Heart right ventricle (tissue), 16 donors: ENCODE data around the gene PC. TPM values are rescaled to one million over a fixed set of nuclear protein-coding genes. Genes with fewer than 3 reads are reported as not detected.

Experiments used
- ATAC-seq, 8 donors: fragments of 200-7000 bp; cut with Tn5 transposase; one replicate each; pipeline ENCODE4 v1.9.1; 2020; ENCODE audit warnings: mild to moderate bottlenecking in 8 of 8, moderate library complexity in 8 of 8, moderate number of reproducible peaks in 1 of 8
- DNase-seq, 2 donors: peaks; one replicate each; pipeline ENCODE4 v3.0.0-alpha.2; 2020
- H3K27ac ChIP-seq, 10 donors: fragments of 200-600 bp; sonication (generic) in 2 of 10; one replicate each; pipeline versions ENCODE4 v1.5.0 to v1.8.0; 2020 to 2022; ENCODE audit warnings: mild to moderate bottlenecking in 3 of 10
- H3K27me3 ChIP-seq, 7 donors: fragments of 200-600 bp; one replicate each; pipeline ENCODE4 v1.8.0; 2021 to 2022; ENCODE audit warnings: mild to moderate bottlenecking in 2 of 7
- H3K36me3 ChIP-seq, 9 donors: fragments of 200-600 bp; sonication (generic) in 1 of 9; one replicate each; pipeline versions ENCODE4 v1.5.0 to v1.8.0; 2020 to 2022; ENCODE audit warnings: mild to moderate bottlenecking in 2 of 9
- H3K4me1 ChIP-seq, 9 donors: fragments of 200-600 bp; sonication (generic) in 1 of 9; one replicate each; pipeline versions ENCODE4 v1.5.0 to v1.8.0; 2020 to 2022; ENCODE audit warnings: mild to moderate bottlenecking in 4 of 9
- H3K4me3 ChIP-seq, 10 donors: fragments of 200-600 bp; sonication (generic) in 2 of 10; one replicate each; pipeline versions ENCODE4 v1.5.0 to v1.8.0; 2020 to 2022; ENCODE audit warnings: mild to moderate bottlenecking in 7 of 10, moderate library complexity in 2 of 10
- H3K9me3 ChIP-seq, 11 donors: fragments of 200-600 bp in 10 of 11; sonication (generic) in 2 of 11; one replicate each; pipeline versions ENCODE4 v1.5.0 to v1.8.0; 2013 to 2022; ENCODE audit warnings: mild to moderate bottlenecking in 2 of 11, control low read depth in 1 of 11, moderate library complexity in 1 of 11
- CTCF ChIP-seq, 9 donors: fragments of 200-600 bp; sonication (generic) in 2 of 9; IDR thresholded peaks; one replicate each; pipeline versions ENCODE4 v1.5.0 to v1.8.0; 2021 to 2022; ENCODE audit warnings: antibody characterized with exemption in 9 of 9, mild to moderate bottlenecking in 5 of 9, moderate library complexity in 1 of 9
- WGBS, 2 donors: extraction: QIAGEN DNeasy Blood & Tissue Kit; methylation state at CpG; one replicate each; pipeline ENCODE4 v1.1.7; 2013; ENCODE audit warnings: inconsistent platforms in 1 of 2; 5-methylcytosine and 5-hydroxymethylcytosine counted together
- intact Hi-C, 10 donors: fragments of 100-400 bp; cut with DNase I; formaldehyde crosslinking; loops; one replicate each; pipeline versions ENCODE4 v1.11.1 to v1.14.2; 2022
- polyA plus RNA-seq, 2 donors: library from polyadenylated mRNA; stranded (reverse); fragments of 200-250 nt; gene quantifications; one replicate each; pipeline ENCODE4 v1.2.3, GENCODE V29; 2013
- total RNA-seq, 10 donors: library from RNA; stranded (reverse); fragmentation: NEBNext Ultra II Directional in 3 of 10; extraction: Animal tissue kit (Norgen Biotek cat#: 25700) in 3 of 10; gene quantifications; one replicate each; pipeline versions ENCODE4 v1.2.1 to v1.2.4, GENCODE V29; 2021 to 2023
- donor health status: Arrhythmogenic right ventricular cardiomyopathy.
- donor health status: ischemic (EF 13 %, LVEDD 7.1; RV severe dilation, severe dysfunction).
- donor health status: healthy with polysubstance abuse.
- donor health status: DM: no; HTN: yes; CAD: no.
- donor health status: DM: no; HTN: no; CAD: no.
- donor health status: ischemic (EF 25% LVEDD 6.9; RV normal size, moderate dysfunction).
- donor health status: ischemic (EF 25% LVEDD 5.7; RV mildly dilated, moderate dysfunction).
- donor health status: healthy.
- donor health status: DM: yes; HTN: yes; CAD: no.
- donor health status: Ischemic cardiomyopathy.
- donor health status: ischemic (EF 35%, LVEDD 5.7; RV mildly dilated, moderate dysfunction).
- donor health status: nonischemic (EF 11% LVEDD 7.7; RV severe dilation, severe dysfunction).
- donor health status: DM: yes; HTN: yes; CAD: no.
- donor health status: PGD.
- donor health status: ischemic (EF 29% LVEDD 5.4; RV normal size, mild dysfunction).
- donor health status: nonischemic (EF 23%, LVEDD 6.1; RV moderate dilation, normal function).

The PC gene
- total and polyA plus RNA-seq, 12 donors = 6.8 to 26.0 (median 11.2) TPM

- ATAC-seq = peak in 3 of 8 donors; percentile 23 to 33 (median 24)
- H3K4me1 ChIP-seq = peaks cover 0 to 8% (median 0%) of the 10 kb centered on the region in 9 donors
- H3K27ac ChIP-seq = no peak overlapping the region
These were observed 77.4 kb downstream of the PC start for GRCh38 chr11:66880496-66881450.

GRCh38 chr11:66879999-66880398 lies 78.2 kb downstream of the PC start:
- WGBS, 2 donors = 85 to 90% methylated on average over 8 of the region's 8 CpGs
- Histone ChIP-seq H3K27me3 (no peaks in the 10 kb centered on the region), H3K4me1 (peaks cover 0 to 8% (median 0%) of the 10 kb centered on the region in 9 donors), H3K4me3 (no peak overlapping the region), H3K9me3 (no peaks in the 10 kb centered on the region), H3K36me3 (no peaks in the 10 kb centered on the region), H3K27ac (no peak overlapping the region)
- intact Hi-C loops = loop anchor here in 1 of 10 donors (5.0 kb wide), 1 partner anchor 188 kb away; no protein-coding TSS in a partner anchor
- ATAC-seq = no peak
- no peak for TF ChIP-seq CTCF (IDR thresholded peaks at IDR 0.05)
- DNase-seq = no peak

More at GRCh38 chr11:66880496-66881450, 77.4 kb downstream of the PC start:
- H3K27me3 ChIP-seq = no peaks in the 10 kb centered on the region
- no peaks in the 10 kb centered on the region for H3K36me3 ChIP-seq
- TF ChIP-seq CTCF (IDR thresholded peaks at IDR 0.05) = no peak
- no peak for DNase-seq
- 71 to 75% methylated on average over 14 of the region's 14 CpGs for WGBS, 2 donors
- intact Hi-C loops = loop anchor here in 1 of 10 donors (5.0 kb wide), 1 partner anchor 188 kb away; no protein-coding TSS in a partner anchor
- H3K9me3 ChIP-seq = no peaks in the 10 kb centered on the region
- H3K4me3 ChIP-seq = no peak overlapping the region

GRCh38 chr11:66879583-66879982 lies 78.6 kb downstream of the PC start:
- DNase-seq (no peak), ATAC-seq (no peak)
- H3K4me3 ChIP-seq = no peak overlapping the region
- WGBS, 2 donors = 91 to 95% methylated on average over 9 of the region's 9 CpGs
- H3K36me3 ChIP-seq = no peaks in the 10 kb centered on the region
- no peaks in the 10 kb centered on the region for H3K27me3 ChIP-seq
- no peak overlapping the region for H3K27ac ChIP-seq
- intact Hi-C loops = no loop called here
- TF ChIP-seq CTCF (IDR thresholded peaks at IDR 0.05) = no peak
- H3K4me1 ChIP-seq = peaks cover 0 to 8% (median 0%) of the 10 kb centered on the region in 9 donors
- no peaks in the 10 kb centered on the region for H3K9me3 ChIP-seq

- ATAC-seq (no peak), DNase-seq (no peak)
- no peaks in the 10 kb centered on the region for H3K27me3 ChIP-seq
- no peak overlapping the region for H3K4me3 ChIP-seq
- no peak overlapping the region for H3K27ac ChIP-seq
- intact Hi-C loops = no loop called here
- 93 to 94% methylated on average over 7 of the region's 7 CpGs for WGBS, 2 donors
- H3K4me1 ChIP-seq = peaks cover 0 to 8% (median 5%) of the 10 kb centered on the region in 9 donors
- H3K9me3 ChIP-seq = no peaks in the 10 kb centered on the region
- H3K36me3 ChIP-seq = no peaks in the 10 kb centered on the region
- no peak for TF ChIP-seq CTCF (IDR thresholded peaks at IDR 0.05)
These were observed 79.2 kb downstream of the PC start for GRCh38 chr11:66879000-66879399.
